ENCODE measurements around the gene CARHSP1. TPM values are rescaled to one million over a fixed set of nuclear protein-coding genes. Genes with fewer than 3 reads are reported as not detected.

Gene CARHSP1
- total RNA-seq, result 53.2 and 89.0 TPM in 2 replicates

GRCh38 chr16:8868416-8869211 is at the start of gene CARHSP1:
Gene CARHSP1 (minus strand): TSS chr16:8869006. CDS start chr16:8859328, 9,678 bp downstream.

GRCh38 chr16:8882041-8882617 is 13.3 kb upstream of the CARHSP1 start, which contains the start of gene LITAFD:
Gene LITAFD (plus strand): TSS chr16:8882351. CDS start chr16:8884356, 2,005 bp downstream.

Other genes with a start within 250 kb of the CARHSP1 start
- 28.1 and 33.1 TPM in 2 replicates for gene METTL22, start 247.3 kb downstream of the CARHSP1 start, total RNA-seq
- 10.1 and 12.4 TPM in 2 replicates for gene ABAT, start 194.4 kb downstream of the CARHSP1 start, total RNA-seq
- gene TMEM186, start 71.4 kb downstream of the CARHSP1 start, total RNA-seq, result 2.3 and 3.3 TPM in 2 replicates
- 42.4 and 53.4 TPM in 2 replicates for gene PMM2, start 71.2 kb downstream of the CARHSP1 start, total RNA-seq
- gene LITAFD, start 13.3 kb upstream of the CARHSP1 start, total RNA-seq, result not detected in 2 replicates
- 46.6 and 55.8 TPM in 2 replicates for gene USP7, start 94.9 kb upstream of the CARHSP1 start, total RNA-seq
- 82.6 and 107 TPM in 2 replicates for gene HAPSTR1, start 222.6 kb upstream of the CARHSP1 start, total RNA-seq